NCI-H345 treated with DMSO at 0.1 percent for 48 hours (cell line): Measurements from ENCODE around the gene CNOT1.
A peak's percentile ranks its signal among the peaks of the same experiment; 100 is the strongest.

Experiments used
- DNase-seq: peaks from one replicate; lab custom pipeline; 2025; ENCODE audit not compliant: unreplicated experiment; lab: John Stamatoyannopoulos, UW

Gene CNOT1

DNA sequence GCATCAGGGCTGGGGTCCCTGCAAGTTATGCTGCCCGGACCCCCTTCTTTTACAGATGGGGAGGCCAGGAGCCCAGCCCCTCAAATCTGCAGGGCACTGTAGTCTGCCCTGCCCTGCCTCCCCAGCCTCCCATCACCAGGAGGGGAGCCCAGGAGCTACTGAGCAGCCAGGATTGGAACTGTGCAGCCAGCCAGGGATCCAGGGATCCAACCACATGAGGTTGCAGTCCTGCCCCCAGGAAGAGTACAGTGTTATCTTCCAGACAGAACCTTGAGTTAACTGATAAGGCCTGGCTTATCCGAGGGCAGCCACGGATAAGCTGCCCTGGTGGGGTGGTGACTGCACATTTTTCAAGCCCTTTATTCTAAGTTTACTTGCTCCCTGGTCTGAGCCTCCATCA lies 141.1 kb downstream of the CNOT1 start:
- no peak for DNase-seq

DNA sequence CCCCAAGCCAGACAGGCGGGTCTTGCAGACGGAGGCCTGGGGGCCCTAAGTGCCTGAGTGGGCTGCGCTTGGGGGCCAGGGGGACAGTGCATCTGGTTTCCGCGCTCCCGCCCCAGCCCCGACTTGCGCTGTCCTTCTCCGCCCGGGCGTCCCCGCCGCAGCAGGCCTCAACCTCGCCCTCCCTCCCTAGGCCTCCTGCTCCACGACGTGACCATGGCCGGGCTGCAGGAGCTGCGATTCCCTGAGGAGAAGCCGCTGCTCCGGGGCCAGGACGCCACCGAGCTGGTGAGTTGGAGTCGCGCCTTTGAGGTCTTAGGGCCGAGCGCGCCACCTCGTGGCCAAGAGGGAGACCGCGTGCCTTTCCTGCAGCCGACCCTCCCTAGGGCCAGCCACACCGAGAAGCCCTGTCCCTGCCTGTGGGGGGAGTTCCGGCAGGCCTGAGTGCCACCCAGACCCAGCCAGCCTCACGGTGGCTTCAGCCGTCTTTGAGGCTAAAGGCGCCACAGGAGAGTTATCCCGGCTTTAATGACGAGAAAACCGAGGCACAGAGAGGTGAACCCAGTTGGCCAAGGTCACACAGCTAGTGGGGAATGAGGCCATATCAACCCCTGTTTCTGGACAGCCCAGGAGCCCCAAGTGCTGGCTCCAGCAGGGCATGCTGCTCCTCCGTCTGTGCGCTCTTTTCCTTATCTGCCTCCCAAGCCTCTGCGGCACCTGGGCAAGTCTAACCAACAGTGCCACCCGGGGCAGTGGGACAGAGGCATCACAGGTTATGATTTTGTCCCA lies 141.9 kb downstream of the CNOT1 start:
- DNase-seq = peak; percentile 45

DNA sequence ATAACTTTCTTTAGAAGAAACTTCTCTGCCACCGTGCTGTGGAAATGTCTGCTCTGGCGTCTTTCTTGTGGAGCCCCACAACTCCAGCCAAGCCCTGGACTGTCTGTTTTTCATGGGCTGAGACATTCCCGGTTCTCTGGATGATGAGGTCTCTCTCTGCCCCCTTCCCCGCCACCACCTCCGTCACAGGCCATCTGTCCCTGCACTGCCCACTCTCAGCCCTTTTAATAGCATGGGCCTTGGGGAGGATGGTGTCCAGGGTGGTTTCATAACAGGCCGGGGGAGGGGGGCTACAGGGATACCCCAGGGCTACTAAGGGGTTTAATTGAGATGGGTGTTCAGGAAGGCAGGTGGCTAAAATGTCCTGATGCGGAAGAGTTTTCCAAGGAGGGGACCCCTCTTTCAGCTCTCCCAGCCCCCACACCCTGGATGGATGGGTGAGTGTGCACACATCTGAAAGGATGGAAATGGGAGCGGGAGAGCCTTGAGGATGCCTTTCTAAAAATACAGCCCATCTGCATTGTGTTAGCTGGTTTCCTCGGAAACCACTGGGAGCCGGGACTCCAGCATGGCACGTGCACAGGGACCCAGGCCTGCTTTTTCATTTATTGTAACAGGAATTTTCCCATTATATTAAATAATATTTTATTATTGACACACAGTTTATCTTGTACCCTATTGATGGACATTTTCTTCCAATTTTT lies 144.3 kb downstream of the CNOT1 start:
- DNase-seq = no peak

DNA sequence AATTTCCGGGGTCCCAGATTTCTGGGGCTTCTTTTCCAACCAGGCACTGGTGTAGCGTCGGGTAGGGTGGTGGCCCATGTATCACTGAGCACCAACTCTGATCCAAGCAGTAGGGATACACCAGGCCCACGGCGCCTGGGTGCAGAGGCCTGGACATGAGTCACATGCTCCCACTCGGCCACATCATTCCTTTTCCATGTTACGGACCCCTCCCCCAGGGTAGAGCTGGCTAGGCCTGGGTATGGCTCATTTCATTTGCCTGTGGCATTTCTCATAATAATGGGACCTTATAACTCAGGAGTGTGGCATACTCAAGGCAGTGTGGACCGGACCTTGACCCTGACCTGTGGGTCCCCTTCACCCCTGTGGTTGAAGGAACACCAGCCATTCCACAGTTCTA lies 147.7 kb downstream of the CNOT1 start:
- no peak for DNase-seq

DNA sequence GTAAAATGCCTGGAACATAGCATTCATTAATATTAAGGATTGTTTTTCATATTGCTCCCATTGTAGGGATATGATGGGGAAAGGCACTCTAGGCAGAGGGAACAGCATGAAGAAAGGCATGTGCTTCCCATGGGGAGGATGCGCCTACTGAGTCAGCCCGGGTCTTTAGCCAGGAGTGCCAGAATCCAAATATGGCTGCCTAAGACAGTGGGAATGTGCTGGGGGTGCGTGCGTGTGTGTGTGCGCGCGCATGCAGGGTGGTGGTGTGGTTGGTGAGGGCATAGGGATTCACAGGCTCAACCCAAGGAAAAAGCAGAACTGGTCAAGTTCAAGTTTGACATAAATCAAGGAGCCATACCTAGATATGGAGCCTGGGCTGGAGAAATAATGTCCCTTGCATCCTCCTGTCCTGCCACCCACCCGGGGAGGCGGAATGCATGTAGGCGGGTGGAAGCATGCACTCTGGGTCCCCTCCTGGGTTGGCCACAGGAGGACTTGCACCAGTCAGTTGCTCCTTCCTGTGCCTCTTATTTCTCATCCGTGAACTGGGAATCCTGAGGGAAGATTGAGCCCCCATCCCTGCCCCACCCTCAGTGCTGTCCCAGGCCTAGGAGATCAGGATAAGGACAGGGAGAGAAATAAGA lies 148.3 kb downstream of the CNOT1 start:
- no peak for DNase-seq

DNA sequence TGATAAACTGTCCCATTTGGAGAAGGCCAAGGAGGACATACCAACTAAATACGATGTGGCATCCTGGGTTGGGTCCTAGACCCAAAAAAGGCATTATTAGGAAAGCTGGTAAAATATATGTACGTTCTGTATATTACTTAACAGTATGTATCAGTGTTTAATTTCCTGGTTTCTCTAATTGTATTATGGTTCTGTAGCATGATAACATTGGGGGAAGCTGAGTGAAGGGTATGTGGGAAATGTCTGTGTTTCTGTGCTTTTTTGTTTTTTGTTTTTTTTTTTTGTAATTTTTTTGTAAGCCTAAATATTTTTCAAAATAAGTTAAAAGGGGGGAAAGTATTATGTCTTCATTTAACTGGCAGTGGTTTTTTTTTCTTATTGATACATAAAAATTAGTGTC lies 151.2 kb downstream of the CNOT1 start:
- DNase-seq = no peak

DNA sequence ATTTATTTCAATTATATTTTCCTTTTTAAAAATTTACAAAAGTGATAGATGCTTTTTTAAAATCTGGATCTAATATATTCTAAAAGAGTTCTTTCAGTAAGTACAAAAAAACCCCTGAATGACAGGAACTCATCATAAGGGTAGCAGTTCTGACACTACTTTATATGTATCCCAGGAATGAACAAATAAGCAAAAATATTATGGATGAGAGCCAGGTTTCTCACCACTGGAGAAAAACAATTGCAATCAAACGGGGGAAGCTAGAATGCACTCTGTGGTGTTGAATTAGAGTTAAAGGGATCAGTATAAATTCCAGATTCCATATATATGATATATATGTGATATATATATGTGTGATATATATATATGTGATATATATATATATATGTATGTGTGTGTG lies 152.8 kb downstream of the CNOT1 start:
- no peak for DNase-seq

DNA sequence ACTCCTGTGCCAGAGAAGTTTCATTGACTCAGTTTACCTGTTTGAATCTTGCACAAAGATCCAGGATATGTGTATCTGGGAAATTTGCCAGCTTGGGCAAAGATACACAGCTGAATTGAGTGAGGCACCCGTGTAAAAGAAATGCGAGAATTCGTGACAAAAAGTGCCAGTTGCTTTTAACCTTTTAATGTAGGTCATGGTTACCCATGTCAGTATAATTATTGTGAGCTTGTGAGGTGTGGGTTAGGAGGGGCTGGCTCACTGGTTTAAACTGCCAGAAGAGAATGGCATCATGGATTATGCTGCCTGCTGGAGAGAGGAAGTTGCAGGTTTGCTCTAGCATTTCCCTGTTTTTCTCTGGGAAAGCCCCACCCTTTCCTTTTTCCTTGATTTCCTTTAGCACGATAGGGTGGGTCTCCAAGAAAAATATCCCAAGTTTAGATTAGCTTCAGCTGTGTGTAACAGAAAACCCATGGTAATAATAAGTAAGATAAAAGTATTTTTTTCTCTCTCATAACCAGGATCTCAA lies 154.5 kb downstream of the CNOT1 start:
- no peak for DNase-seq

DNA sequence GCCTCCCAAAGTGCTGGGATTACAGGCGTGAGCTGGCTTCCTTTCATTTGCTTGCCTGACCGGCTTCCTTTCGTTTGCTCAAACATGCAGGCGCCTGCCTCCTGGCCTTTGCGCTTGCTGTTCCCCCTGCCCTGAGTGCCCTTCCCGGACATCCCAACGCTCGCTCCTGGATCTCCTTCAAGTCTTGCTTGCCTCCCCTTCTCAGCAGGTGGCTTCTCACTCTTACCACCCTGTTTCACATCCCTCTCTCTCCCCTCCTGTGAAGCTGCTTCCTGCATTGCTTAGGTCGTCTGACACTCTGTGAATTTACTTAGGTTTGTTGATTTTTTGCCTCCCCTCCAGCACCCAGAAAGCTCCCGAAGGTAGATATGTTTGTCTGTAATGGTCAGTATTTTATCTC lies 155.3 kb downstream of the CNOT1 start:
- DNase-seq = no peak

DNA sequence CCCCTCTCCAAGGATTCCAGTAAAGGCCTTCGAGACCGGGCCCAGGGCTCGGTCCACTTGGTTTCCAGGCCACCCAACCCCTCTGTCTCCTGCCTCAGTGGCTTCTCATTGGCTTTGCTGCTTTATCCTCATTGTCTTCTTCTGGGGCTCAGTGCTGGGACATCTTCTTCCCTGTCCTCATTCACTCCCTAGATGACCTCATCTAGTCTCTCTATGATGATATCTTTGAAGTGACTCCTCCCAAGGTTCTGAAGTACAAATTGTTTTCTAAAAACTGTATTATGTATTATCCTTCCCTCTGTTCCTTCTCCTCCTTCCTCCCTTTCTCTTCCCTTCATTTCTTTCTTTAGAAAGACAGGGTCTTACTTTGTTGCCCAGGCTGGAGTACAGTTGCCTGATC lies 156.8 kb downstream of the CNOT1 start:
- DNase-seq = no peak

DNA sequence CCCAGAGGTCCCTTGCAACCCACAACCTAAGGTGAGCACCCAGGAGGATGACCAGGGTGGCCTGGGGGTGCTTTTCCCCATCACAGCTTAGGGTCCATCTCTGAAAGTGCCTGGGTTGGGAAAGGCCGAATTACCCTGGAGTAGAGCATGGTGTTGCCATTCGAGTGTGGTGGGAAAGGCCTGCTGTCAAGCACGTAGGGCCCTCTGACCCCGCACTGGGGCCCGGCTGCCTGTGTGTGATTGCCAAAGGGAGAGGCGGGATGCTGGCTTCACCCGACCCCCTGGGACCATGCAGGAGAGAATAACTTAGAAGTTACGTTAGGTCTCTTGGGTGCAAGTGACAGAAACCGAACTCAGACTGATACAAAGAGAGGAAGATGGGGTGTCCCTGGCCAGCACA lies 157.4 kb downstream of the CNOT1 start:
- no peak for DNase-seq

DNA sequence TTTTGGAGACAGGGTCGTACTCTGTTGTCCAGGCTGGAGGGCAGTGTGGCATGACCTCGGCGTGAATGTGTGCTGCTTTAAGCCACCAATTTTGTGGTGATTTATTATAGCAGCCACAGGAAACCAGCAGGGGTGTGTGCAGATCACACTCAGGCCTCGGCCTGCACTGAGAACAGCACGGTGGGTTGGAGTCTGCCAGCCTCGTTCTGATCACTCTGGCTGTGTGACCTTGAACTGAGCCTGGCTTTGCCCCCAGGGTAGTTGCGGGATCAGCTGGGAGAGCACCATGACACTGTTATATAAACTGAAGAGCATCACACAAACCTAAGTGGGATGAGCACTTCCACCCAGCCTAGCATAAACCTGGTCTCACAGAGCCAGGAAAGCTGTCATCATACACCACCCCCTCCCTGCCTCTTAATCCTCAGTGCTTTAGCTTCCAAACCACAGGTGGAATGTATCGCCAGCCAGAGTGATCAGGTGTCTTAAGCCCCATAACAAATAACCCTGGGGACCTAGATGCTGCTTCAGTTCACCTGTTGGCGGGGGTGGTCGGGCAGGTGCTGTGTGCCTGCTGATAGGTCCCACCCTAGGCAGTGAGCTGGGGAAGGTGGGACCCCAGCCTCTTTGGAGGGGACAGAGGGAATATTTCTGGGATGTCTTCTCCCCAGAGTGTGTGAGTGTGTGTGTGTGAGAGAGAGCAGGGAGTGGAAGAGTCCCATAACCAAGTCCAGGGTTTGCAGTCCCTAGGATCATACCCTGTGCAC lies 158.2 kb downstream of the CNOT1 start:
- no peak for DNase-seq
